Umbilical cord (tissue), 2 donors: ENCODE data around the gene FREM3. TPM values are rescaled to one million over a fixed set of nuclear protein-coding genes. Genes with fewer than 3 reads are reported as not detected.
"Not testable (repeated sequence)": the region's sequence is repeated elsewhere in the genome, so short reads cannot be mapped to it uniquely, and the experiment has no call there.

ENCODE experiments used
- DNase-seq: peaks from one replicate; pipeline ENCODE4 v3.0.0-alpha.2; 2015; ENCODE audit warnings: low spot score
- total RNA-seq: library from RNA; depleted of rRNA; stranded (reverse); fragments of >200 nt; gene quantifications from one replicate; pipeline ENCODE4 v1.2.3, GENCODE V29; 2014; ENCODE audit warnings: low replicate concordance; ENCODE audit not compliant: insufficient read depth

The FREM3 gene
- total RNA-seq, 1 donor from 2014 or later = 2.2 TPM

DNA sequence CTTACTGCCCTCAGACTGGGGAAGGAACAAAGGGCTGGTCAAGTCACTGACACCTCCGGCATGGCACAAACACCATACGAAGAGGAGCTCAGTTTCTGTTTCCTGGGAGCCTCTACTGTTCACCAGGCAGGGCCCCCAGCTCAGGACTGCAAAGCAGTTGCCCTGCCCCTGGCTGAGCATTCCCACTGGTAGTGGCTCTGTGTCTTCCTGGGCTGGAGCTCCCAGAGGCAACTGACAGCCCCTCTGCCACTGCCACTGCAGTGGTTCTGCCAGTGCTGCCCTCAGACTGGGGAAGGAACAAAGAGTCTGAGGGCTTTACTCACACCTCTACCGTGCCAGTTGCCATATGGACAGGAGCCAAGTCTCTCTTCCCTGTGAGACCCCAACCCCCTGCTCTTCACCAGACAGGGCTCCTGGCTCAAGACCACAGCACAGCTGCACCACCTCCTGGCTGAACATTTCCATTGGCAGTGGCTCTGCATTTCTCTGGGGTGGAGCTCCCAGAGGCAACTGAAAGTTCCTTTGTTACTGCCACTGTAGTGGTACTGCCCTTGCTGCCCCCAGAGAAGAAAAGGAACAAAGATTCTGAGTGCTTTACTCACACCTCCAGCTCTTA is 119.0 kb downstream of the FREM3 start:
- DNase-seq = no peak

DNA sequence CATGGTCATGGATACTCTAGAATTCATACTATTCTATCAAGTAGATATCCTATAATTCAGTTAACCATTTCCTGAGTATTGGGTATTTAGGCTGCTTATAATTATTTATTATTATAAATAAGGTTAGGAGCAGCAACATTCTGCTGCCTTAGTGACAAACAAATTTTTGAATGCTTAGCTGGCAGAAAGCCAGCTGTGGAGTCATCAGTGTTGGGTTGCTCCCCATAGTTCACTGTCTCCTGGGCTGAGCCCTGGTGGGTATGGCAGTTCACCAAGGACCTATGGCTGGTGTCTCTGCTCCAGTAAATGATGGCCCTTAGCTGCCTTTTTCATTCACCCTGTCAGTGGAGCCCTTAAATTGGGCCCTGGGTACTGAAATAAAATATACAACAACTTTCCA is 125.1 kb downstream of the FREM3 start:
- DNase-seq = no peak

DNA sequence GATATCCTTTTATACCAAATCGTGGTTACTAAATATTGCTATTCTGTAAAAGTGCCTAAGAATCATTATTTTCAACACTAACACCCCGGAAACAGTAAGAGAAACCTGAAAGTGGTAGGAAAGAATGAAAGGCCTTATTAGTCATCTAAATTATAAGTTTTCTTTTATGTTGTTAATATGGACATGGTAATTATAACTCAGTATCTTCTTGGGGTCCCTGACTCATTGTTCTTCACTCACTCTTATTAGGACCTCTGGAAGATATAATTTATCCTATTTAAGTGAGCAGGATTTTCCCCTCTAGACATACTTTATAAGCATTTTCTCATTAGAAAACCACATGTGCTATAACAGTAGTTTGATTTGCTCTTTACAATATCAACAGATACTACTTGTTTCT is 136.0 kb downstream of the FREM3 start:
- no peak for DNase-seq

DNA sequence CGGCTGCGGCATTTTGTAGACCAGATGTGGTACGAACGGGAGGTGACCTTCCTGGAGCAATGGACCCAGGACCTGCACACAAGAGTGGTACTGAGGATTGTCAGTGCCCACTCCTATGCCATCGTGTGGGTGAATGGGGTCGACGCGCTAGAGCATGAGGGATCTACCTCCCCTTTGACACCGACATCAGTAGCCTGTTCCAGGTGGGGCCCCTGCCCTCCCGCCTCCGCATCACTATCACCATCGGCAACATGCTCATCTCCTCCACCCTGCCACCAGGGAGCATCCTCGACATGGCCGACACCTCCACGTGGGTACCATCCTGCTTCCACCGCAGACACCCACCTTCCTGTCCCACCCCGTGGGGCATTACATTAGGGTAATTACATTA is 140.7 kb downstream of the FREM3 start:
- DNase-seq = no peak

DNA sequence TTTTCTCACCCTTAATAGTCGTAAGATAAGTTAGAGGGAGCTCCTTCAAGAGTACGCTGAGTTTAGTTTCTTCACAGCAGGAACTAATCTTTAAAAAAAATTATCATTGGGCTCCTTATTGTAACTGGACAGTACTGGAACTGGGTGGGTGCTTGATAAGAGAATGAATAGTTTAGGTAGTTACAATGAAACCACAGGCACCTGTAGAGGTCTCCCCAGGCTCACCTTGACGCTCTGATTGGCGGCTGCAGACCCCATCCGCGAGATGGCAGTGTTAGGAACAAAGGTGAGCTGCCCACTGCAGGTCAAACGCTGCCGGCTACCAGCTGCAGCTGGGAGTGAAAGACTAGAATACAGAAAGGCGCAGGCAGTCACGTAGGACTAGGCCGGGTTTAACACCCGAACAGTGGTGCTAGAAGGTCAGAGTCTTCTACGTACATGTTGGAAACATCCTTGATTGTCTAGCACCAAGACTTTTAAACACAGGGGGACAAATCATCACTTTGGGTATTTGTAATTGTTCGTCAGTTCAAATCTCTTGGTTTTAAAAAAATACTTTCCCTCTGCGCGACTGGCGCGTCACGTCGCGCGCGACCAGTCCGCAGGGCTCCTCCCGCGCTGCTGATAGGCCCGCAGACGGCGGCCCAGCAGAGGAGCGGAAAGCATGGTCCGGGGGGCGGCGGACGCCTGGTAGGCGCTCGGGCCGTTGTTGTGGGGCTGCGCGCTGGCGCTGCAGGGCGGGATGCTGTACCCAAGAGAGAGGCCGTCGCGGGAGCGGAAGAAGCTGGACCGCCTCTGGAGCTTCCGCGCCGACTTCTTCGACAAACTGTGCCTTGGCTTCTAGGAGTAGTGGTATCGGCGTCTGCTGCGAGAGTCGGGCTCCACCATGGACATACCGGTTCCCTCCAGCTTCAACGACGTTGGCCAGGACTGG is 141.4 kb downstream of the FREM3 start:
- peak; percentile 79 for DNase-seq

DNA sequence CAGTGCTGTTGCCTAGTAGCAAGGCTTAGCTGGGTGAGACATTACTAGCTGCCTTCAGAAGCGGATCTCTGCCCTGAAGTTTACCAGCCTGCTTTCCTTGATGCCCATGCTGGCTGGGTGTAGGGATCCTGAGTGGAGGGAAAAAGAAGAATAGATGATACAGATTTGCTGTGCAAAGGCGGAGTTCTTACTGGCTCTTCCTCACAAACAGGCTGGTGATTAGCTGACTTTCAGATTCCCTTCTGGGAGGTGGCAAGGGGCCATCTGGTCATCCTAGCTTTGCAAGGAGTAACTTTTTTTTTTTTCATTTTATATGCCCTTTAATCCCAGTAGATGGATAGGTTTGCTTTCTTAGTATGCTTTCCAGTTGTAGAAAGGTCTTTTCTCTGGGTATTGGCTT is 142.2 kb downstream of the FREM3 start:
- no peak for DNase-seq

DNA sequence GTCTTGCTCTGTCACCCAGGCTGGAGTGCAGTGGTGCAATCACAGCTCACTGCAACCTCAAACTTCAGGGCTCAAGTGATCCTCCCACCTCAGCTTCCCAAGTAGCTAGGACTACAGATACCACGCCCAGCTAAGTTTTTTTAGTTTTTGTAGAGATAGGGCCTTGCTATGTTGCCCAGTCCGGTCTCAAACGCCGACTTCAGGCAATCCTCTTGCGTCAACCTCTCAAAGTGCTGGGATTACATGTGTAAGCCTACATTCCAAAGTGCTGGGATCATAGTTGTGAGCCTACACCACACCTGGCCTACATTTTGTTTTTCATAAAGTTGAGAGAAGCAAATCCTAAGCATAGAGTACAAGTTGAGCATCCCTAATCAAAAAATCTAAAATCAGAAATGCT is 144.8 kb downstream of the FREM3 start:
- peak; percentile 51 for DNase-seq

DNA sequence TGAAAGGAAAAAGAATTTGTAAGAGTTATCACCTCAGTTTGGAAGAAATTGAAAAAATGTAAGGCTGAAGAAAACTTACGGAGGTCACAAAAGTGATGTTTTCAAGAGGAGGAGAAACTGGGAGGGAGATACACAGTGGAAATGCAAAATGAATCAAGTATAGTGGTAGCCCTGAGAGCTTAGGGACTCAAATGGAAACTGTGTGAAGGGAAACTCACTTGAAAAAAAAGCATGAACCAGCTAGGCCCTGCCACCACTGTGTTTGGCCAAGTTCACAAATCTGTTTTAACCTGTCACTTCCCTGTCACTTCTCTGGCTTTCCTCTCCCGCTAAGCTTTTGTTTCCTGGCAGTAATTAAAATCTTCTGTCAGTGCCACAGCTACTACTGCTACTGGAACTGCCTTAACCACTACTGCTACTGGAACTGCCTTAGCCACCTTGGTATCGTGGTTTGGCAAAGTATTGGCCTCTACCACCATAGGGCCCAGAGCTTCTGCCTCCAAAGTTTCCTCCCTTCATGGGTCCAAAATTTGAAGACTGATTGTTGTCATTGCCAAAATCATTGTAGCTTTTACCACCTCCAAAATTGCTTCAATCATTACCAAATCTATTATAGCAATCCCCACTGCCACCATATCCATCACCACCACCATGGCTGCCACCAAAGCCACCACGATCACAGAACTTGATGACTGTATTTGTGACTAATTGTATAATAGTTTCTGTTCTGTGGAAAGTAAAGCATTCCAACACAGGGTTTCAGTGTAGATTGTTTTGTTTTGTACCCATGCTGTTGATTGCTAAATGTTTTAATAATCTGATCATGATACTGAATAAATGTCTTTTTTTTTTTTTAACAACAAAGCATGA is 145.5 kb downstream of the FREM3 start:
- no peak for DNase-seq

DNA sequence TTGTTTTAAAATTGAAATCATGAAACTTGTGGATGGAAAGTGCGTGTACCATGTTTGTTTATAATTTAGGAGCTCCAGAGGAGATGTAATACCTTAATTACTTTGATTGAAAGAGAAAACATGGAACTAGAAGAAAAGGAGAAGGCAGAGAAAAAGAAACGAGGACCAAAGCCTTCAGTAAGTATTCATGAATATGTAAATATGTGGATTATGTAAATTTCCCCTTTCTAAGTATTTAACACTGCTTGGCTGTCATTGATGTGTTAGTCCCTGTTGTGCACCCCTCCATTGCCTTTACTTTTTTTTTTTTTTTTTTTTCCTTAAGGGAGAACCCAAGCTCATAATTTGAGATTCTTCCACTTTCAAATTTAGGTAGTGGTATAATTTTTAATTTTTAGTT is 150.5 kb downstream of the FREM3 start:
- no peak for DNase-seq

DNA sequence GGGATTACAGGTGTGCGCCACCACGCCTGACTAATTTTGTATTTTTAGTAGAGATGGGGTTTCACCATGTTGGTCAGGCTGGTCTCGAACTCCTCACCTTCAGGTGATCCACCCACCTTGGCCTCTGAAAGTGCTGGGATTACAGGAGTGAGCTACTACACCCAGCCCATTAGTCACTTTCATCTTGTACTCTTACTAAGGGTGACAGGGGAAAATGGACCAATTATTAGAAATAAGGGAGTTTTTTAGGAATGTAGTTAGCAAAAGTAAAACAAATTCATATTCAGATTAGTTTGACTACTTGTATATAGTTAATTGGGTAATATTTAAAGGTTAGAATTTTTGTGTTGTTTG is 160.8 kb downstream of the FREM3 start:
- DNase-seq = no peak

DNA sequence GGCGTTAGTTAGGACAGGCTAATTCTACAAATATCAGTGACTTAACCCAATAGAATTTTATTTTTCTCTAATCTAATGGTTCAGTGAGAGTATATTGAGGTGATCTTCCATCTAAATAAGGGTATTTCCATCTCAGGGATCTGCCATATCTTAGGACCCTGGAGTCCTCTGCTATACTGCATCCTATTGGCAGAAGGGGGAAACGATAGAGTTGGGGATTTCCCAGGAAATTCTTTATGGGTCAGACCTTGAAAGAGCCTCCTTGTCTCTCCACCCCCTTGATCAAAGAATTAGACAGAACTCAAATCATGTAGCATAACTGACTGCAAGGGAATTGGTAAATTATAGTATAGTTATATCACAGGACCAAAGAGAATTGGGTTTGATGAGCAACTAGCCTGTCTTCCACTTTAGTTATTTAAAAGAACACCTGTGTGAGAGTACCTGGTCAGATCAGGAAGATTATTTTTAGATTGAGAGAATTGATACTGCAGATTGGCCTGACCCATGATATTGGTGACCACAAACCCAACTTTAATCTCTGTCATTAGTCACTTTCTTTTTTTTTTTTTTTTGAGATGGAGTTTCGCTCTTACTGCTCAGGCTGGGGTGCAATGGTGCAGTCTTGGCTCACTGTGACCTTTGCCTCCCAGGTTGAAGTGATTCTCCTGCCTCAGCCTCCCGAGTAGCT is 161.4 kb downstream of the FREM3 start:
- no peak for DNase-seq

DNA sequence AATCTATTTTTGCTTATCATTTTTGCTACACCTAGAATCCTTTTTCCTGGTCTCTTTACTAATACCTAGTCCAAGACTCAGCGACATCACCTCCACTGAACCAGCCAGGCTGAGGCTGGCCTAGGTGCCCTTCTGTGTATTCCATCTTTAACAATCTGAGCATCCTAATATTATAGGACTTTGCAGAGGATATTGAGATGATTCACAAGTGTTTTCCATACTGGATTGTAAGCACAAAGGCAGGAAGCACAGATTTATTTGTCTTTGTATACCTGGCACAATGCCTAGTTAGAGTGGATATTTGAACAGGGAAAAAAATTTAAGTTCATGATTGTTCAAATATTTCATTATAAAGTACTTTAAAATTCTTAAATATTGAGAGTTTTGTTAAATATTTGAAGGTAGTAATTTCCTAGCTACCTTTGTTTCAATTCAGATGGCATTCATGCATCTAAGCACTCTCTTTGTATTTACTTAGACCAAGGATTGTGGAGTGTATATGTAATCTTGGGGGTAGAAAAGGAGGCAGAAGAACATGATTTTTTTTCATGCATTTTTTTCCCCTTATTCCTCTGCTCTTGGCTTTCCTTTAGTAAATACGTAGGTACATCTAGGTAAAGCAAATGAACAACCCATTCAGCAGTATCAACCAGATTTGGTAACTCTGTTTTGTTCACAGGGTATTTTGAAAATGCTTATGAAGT is 168.5 kb downstream of the FREM3 start:
- DNase-seq = no peak

DNA sequence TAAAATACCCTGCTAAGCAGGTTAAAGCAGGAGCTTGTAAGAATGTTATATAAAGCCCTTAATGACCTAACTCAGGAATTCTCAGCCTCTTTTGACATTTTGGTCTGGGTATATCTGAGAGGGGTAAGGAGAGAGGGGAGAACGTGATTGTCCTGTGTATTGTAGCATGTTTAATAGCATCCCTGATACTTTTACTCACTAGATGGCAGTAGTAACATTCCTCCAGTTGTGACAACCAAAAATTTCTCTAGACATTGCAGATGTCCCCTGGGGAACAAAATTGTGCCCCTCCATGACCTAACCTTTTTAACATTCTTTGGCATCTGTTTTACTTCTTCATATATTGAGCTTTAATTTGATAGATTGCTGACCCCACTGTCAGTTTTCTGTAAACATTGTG is 169.1 kb downstream of the FREM3 start:
- no peak for DNase-seq

DNA sequence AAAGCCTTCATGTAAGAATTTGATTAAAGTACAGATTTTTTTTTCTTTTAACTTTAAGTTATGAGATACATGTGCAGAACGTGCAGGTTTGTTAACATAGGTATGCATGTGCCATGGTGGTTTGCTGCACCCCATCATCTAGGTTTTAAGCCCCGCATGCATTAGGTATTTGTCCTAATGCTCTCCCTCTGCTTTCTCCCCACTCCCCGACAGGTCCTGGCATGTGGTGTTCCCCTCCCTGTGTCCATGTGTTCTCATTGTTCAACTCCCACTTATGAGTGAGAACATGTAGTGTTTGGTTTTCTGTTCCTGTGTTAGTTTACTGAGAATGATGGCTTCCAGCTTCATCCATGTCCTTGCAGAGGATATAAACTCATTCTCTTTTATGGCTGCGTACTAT is 172.4 kb downstream of the FREM3 start:
- not testable (repeated sequence) for DNase-seq

Other genes with a start within 250 kb of the FREM3 start
- gene SMARCA5, start 187.0 kb downstream of the FREM3 start, total RNA-seq = 51.8 TPM
- gene GYPE, start 204.9 kb upstream of the FREM3 start, total RNA-seq = 1.2 TPM